Stimulated activated CD4-positive, alpha-beta T cell treated with anti-CD3 and anti-CD28 coated beads, Interleukin-4, amount 100 ng/mL, for 48 hours (primary cell): ENCODE results near the gene TTC16.

Experiments used
- DNase-seq, 2 donors: peaks; one replicate each; pipeline ENCODE4 v3.0.0-alpha.2; 2020; ENCODE audit warnings: low read depth in 2 of 2

Gene TTC16

DNA sequence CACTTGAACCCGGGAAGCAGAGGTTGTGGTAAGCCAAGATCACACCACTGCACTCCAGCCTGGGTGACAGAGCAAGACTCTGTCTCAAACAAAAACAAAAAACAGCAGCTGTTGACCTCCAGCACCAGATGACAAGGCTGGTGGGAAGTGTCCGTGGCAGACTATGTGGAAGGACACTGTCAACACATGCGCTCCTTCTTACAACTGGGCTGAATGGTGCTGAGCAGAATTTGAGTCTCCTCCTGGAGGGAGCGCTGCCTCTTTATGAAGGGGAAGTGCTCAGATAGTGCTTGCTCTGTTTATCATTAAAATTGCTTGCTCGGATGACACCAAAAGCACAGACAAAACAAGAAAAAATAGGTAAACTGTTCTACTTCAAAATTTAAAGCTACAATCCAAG, 18.3 kb upstream of the TTC16 start:
- no peak for DNase-seq

GRCh38 chr9:127698386-127698785, 17.5 kb upstream of the TTC16 start:
- DNase-seq: no peak

- peak; percentile 77 to 86 for DNase-seq
Observed at GRCh38 chr9:127698985-127699670, 16.8 kb upstream of the TTC16 start.

GRCh38 chr9:127700140-127700539, 15.7 kb upstream of the TTC16 start:
- DNase-seq: no peak

DNA sequence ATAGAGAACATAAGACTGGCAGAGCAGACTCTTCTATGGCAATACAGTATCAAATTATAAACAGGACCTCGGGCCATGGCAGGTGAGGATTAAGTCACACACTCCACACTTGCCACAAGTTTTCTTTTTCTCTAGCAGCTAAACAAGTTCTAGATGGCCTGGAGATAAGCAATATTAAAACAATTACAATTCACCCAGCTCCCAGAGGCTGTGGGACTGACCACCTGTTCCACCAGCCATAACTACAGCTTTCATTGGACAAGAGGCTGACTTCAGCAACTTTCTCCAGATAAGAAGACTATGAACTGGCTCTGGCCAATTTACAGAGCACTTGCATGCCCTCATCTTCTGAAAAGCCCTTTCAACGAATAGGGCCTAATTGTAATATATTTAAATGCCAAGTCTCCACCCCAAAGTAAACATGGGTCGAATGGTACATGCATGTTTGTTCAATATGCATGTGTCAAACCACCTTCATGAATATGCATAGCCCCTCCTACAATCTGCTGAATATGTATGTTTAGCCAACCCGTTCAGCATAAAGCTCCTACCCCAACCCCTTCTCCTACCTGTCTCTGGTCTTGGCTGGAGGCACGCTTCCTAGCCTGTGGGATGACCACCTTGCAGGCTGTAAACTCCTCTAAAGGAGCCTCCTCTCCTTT, 15.2 kb upstream of the TTC16 start:
- no peak for DNase-seq

- no peak for DNase-seq
Observed at GRCh38 chr9:127703289-127703946, 12.5 kb upstream of the TTC16 start.

GRCh38 chr9:127705577-127706379, 10.1 kb upstream of the TTC16 start:
- DNase-seq: no peak

- DNase-seq: no peak
Observed at GRCh38 chr9:127706836-127707241, 9.0 kb upstream of the TTC16 start, which contains the start of gene CFAP157. Gene CFAP157 (plus strand): TSS chr9:127706988. CDS start chr9:127707032, 44 bp downstream.

GRCh38 chr9:127707766-127708165, 8.1 kb upstream of the TTC16 start:
- peak in 1 of 2 donors; percentile 23 for DNase-seq

GRCh38 chr9:127708952-127709587, 6.8 kb upstream of the TTC16 start:
- DNase-seq: no peak

- no peak for DNase-seq
Observed at GRCh38 chr9:127710204-127710783, 5.6 kb upstream of the TTC16 start.

- DNase-seq: no peak
Observed at GRCh38 chr9:127711226-127711701, 4.6 kb upstream of the TTC16 start.

GRCh38 chr9:127711831-127712274, 4.0 kb upstream of the TTC16 start:
- DNase-seq: no peak

DNA sequence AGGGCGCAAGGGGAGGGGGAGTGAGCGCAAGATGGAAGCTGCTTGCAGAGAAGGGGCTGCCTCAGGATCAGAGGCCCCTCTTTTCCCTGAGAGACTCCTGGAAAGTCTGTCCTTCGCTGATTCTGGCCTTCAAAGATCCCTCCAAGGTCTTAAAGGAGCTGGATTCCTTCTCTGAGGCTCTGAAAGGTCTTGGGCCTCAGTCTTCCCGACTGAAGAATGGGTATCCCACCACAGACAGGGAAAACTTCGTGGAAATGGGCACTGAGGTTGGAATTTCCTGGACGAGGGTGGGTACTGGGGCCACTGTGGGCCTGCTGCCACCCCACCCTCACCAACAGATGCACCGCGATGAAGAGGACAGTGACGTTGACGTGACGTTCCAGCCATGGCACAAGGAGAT, 3.5 kb upstream of the TTC16 start:
- no peak for DNase-seq

- no peak for DNase-seq
Observed at GRCh38 chr9:127712867-127713266, 3.0 kb upstream of the TTC16 start.

GRCh38 chr9:127714020-127714750, 1.7 kb upstream of the TTC16 start:
- DNase-seq: no peak

GRCh38 chr9:127714951-127715469, 869 bp upstream of the TTC16 start:
- DNase-seq: no peak

- DNase-seq: no peak
Observed at GRCh38 chr9:127716412-127716811, 533 bp downstream of the TTC16 start.

- no peak for DNase-seq
Observed at GRCh38 chr9:127717766-127718165, 1.9 kb downstream of the TTC16 start.
